IPS-18a (cell line): ENCODE measurements around the gene ADM2.
A peak's percentile ranks its signal among the peaks of the same experiment; 100 is the strongest.

Experiments
- H3K27ac ChIP-seq: one replicate; pipeline ENCODE4 v1.5.1; 2013; ENCODE audit warnings: low read length
- H3K27me3 ChIP-seq: one replicate; pipeline ENCODE4 v1.6.1; 2013; ENCODE audit warnings: mild to moderate bottlenecking, low read length; ENCODE audit not compliant: control insufficient read depth, insufficient read depth
- H3K36me3 ChIP-seq: one replicate; pipeline ENCODE4 v1.6.1; 2013; ENCODE audit warnings: low read depth, low read length; ENCODE audit not compliant: control insufficient read depth
- H3K4me1 ChIP-seq: one replicate; pipeline ENCODE4 v1.6.1; 2013; ENCODE audit warnings: low read depth, low read length; ENCODE audit not compliant: control insufficient read depth
- H3K4me3 ChIP-seq: one replicate; pipeline ENCODE4 v1.5.1; 2013; ENCODE audit warnings: low read length
- H3K9ac ChIP-seq: one replicate; pipeline ENCODE4 v1.6.1; 2013; ENCODE audit warnings: mild to moderate bottlenecking, low read length, moderate library complexity
- H3K9me3 ChIP-seq: one replicate; pipeline ENCODE4 v1.6.1; 2013; ENCODE audit warnings: low read depth, low read length; ENCODE audit not compliant: control insufficient read depth

The ADM2 gene

DNA sequence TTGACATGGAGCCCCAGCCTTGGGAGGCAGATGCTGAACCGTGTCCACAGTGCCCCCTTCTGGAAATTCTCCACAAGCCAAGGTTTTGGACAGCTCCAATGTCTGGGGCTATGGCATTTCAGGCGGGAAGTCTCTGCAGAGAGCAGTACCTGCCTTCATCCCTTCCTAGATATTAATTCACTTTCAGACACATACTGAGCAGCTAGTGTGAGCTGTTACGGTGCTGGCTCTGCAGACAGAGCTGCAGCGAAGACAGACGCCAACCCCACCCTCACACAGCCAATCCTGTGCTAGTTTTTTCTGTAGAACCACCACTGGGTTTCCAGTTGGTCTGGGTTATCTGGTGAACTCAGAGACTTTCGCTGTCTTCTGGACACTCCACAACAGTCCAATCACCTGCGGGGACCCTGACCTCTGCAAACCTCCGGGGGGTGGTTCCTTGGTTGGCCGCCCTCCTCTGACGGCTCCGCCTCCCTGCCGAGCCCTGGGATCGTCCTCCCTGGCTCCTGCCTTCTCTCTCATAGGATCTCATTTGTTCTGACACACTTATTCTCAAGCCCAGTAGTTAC is 17.1 kb downstream of the ADM2 start:
- Histone ChIP-seq H3K4me3 (no peak overlapping the region), H3K9me3 (no peaks in the 10 kb centered on the region), H3K4me1 (peaks cover 5% of the 10 kb centered on the region), H3K27me3 (no peaks in the 10 kb centered on the region), H3K27ac (no peak overlapping the region), H3K9ac (no peak overlapping the region), H3K36me3 (no peaks in the 10 kb centered on the region)

GRCh38 chr22:50500452-50500851 is 19.1 kb downstream of the ADM2 start:
- Histone ChIP-seq H3K9ac (no peak overlapping the region), H3K27ac (no peak overlapping the region), H3K4me3 (no peak overlapping the region), H3K27me3 (no peaks in the 10 kb centered on the region), H3K4me1 (peaks cover 5% of the 10 kb centered on the region), H3K9me3 (no peaks in the 10 kb centered on the region), H3K36me3 (no peaks in the 10 kb centered on the region)

- no peak overlapping the region for H3K27ac ChIP-seq
- no peaks in the 10 kb centered on the region for H3K9me3 ChIP-seq
- peaks cover 5% of the 10 kb centered on the region for H3K4me1 ChIP-seq
- H3K36me3 ChIP-seq: no peaks in the 10 kb centered on the region
- H3K4me3 ChIP-seq: no peak overlapping the region
- no peaks in the 10 kb centered on the region for H3K27me3 ChIP-seq
- H3K9ac ChIP-seq: no peak overlapping the region
Observed at GRCh38 chr22:50502096-50502495, 20.8 kb downstream of the ADM2 start.

- Histone ChIP-seq H3K9ac (no peak overlapping the region), H3K36me3 (no peaks in the 10 kb centered on the region), H3K9me3 (no peaks in the 10 kb centered on the region), H3K27ac (no peak overlapping the region), H3K4me1 (peaks cover 5% of the 10 kb centered on the region), H3K4me3 (no peak overlapping the region), H3K27me3 (no peaks in the 10 kb centered on the region)
Observed at GRCh38 chr22:50502628-50503474, 21.5 kb downstream of the ADM2 start.

DNA sequence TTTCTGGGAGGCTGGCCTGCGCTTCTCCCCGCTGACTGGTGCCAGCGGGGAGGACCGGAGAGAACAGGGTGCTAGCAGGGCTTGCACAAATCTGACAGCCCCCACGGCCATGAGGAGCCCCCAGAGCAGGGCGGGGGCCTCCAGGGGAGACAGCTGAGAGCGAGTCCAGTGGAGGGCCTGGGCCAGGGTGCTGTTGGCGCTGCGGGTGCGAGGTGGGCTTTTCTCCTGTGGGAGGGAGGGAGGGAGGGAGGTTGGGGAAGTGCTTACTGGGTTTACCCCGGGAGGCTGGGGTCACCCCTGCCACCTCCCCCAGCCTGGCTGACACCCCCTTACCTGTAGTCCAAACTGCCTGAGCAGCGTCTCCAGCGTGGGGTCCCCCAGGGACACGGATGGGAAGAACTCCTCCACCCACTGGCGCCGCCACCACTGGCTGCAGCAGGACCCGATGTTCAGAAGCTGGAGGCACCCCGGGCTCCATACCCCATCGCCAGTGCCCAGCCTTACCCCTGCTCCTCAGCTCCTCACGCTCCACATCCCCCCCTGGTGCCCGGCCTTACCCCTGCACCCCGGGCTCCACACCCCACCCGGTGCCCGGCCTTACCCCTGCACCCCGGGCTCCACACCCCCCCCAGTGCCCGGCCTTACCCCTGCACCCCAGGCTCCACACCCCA is 22.3 kb downstream of the ADM2 start:
- no peaks in the 10 kb centered on the region for H3K9me3 ChIP-seq
- no peak overlapping the region for H3K4me3 ChIP-seq
- no peak overlapping the region for H3K27ac ChIP-seq
- H3K9ac ChIP-seq: no peak overlapping the region
- peaks cover 1% of the 10 kb centered on the region for H3K4me1 ChIP-seq
- no peaks in the 10 kb centered on the region for H3K36me3 ChIP-seq
- no peaks in the 10 kb centered on the region for H3K27me3 ChIP-seq

GRCh38 chr22:50504369-50505211 is 23.2 kb downstream of the ADM2 start:
- Histone ChIP-seq H3K9ac (no peak overlapping the region), H3K27ac (no peak overlapping the region), H3K36me3 (no peaks in the 10 kb centered on the region), H3K4me3 (no peak overlapping the region), H3K4me1 (no peaks in the 10 kb centered on the region), H3K27me3 (no peaks in the 10 kb centered on the region), H3K9me3 (no peaks in the 10 kb centered on the region)

- no peaks in the 10 kb centered on the region for H3K36me3 ChIP-seq
- no peak overlapping the region for H3K9ac ChIP-seq
- no peaks in the 10 kb centered on the region for H3K9me3 ChIP-seq
- no peak overlapping the region for H3K4me3 ChIP-seq
- H3K4me1 ChIP-seq: no peaks in the 10 kb centered on the region
- no peaks in the 10 kb centered on the region for H3K27me3 ChIP-seq
- no peak overlapping the region for H3K27ac ChIP-seq
Observed at GRCh38 chr22:50505276-50505775, 24.0 kb downstream of the ADM2 start.

DNA sequence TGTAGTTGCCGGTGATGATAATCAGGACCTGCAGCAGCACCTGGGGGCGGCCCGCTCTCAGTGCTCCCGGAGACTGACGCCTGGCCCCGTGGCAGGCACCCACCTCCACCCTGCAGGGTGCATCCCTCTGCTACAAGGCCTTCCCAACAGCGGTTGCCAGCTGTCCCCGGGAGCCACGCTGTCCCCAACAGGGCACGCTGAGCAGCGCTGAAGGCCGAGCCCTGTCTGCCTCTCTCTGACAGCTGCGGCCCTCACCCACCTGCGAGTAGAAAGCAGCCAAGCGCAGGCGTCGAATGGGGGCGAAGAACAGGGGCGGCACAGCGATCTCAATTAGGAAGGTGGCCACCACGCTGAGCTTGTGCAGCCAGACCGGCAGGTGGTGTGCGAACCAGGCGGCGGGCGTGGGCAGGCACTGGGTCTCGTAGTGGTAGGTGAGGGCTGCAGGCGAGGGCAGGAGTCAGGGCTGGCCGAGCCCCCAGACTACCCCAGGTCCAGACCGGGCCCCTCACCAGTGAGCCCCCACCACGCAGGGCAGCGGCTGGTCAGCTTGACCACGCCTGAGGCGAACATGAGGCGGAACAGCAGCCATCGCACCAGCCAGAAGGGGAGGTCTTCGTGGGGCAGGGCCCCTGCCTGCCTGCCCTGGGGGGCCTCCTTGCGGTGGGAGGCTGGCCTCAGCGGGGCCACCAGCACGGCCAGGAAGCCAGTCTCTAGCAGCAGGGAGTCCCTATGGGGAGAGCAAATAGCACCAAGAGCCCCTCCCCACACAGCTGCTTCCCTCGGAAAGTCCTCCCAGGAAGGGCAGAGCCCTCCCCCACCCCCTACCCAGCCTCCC is 24.6 kb downstream of the ADM2 start:
- Histone ChIP-seq H3K27me3 (no peaks in the 10 kb centered on the region), H3K4me1 (no peaks in the 10 kb centered on the region), H3K9ac (no peak overlapping the region), H3K36me3 (no peaks in the 10 kb centered on the region), H3K4me3 (no peak overlapping the region), H3K9me3 (no peaks in the 10 kb centered on the region), H3K27ac (no peak overlapping the region)

- Histone ChIP-seq H3K4me3 (peak overlapping the region; percentile 77), H3K9ac (peak overlapping the region; percentile 65), H3K27ac (no peak overlapping the region), H3K27me3 (no peaks in the 10 kb centered on the region), H3K9me3 (no peaks in the 10 kb centered on the region), H3K36me3 (no peaks in the 10 kb centered on the region), H3K4me1 (no peaks in the 10 kb centered on the region)
Observed at GRCh38 chr22:50506611-50507420, 25.5 kb downstream of the ADM2 start.

DNA sequence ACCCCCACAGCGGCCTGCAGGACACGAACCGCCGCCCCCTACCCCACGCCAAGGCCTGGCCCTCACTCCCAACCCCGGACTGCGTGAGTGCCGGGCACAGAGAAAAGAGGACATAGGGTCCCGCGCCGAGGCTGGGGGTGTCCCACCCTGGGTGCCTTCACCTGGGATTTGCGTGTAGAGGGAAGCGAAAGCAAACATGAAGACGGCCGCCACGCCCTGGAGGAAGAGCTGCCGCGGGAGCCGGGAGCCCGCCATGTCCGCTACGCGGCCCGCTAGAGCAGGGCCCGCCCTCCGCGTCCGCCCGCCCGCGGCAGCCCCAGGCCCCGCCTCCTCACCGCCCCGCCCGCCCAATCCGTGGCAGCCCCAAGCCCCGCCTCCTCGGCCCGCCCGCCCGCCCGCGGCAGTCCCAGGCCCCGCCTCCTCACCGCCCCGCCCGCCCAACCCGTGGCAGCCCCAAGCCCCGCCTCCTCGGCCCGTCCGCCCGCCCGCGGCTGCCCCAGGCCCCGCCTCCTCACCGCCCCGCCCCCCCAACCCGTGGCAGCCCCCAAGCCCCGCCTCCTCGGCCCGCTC is 26.2 kb downstream of the ADM2 start, which contains the start of gene LMF2:
LMF2 (minus strand) TSS at position 282 of the 570 bp plus-strand sequence; CDS start at position 255, 27 bp downstream.
- Histone ChIP-seq H3K4me1 (no peaks in the 10 kb centered on the region), H3K27ac (peak within 1 kb of the TSS; percentile 82), H3K9ac (peak within 1 kb of the TSS; percentile 78), H3K27me3 (no peaks in the 10 kb centered on the region), H3K9me3 (no peaks in the 10 kb centered on the region), H3K36me3 (no peaks in the 10 kb centered on the region), H3K4me3 (peak within 1 kb of the TSS; percentile 92)
